Measurements from ENCODE around the gene ART1.

ART1 gene

GRCh38 chr11:3616721-3617460, 28.0 kb upstream of the ART1 start:
- H3K27ac ChIP-seq (ENCODE audit: low read length, poor library complexity, severe bottlenecking): no peak overlapping the region
- no peak overlapping the region for H2AFZ ChIP-seq (ENCODE audit: low read depth, low read length)
- no peak overlapping the region for H3K23ac ChIP-seq (ENCODE audit: low read length in 2 of 2)
- no peak overlapping the region for H2BK12ac ChIP-seq (ENCODE audit: low read length in 2 of 2)
- H3K4me2 ChIP-seq (ENCODE audit: low read length, poor library complexity, severe bottlenecking): no peak overlapping the region
- no peaks in the 10 kb centered on the region for H3K27me3 ChIP-seq (ENCODE audit: control insufficient read depth in 1 of 2, insufficient read depth in 1 of 2, low read length in 2 of 2)
- H2BK15ac ChIP-seq (ENCODE audit: low read depth, poor library complexity, severe bottlenecking): no peak overlapping the region
- H2AK5ac ChIP-seq (ENCODE audit: low read length, severe bottlenecking): no peak overlapping the region
- WGBS: 88% methylated on average over 25 of the region's 25 CpGs
- H3K36me3 ChIP-seq (ENCODE audit: control insufficient read depth in 1 of 2, insufficient read depth in 2 of 2, low read depth in 1 of 2, low read length in 2 of 2): peaks cover 0 to 5% of the 10 kb centered on the region in 2 experiments
- DNase-seq: no peak
- peaks cover 6% of the 10 kb centered on the region for H3K9me3 ChIP-seq (ENCODE audit: control insufficient read depth, low read length)
- H3K18ac ChIP-seq (ENCODE audit: low read depth in 1 of 2, low read length in 2 of 2): no peak overlapping the region
- no peak overlapping the region for H4K8ac ChIP-seq (ENCODE audit: low read length)
- H3K79me1 ChIP-seq (replicated peaks; ENCODE audit: low read length, poor library complexity, severe bottlenecking): no peaks in the 10 kb centered on the region
- H3K14ac ChIP-seq (ENCODE audit: low read length in 2 of 2): no peak overlapping the region
- no peak overlapping the region for H4K91ac ChIP-seq (ENCODE audit: low read length)
- H2BK120ac ChIP-seq (ENCODE audit: low read depth, low read length): no peak overlapping the region
- H3K9ac ChIP-seq (ENCODE audit: low read length): no peak overlapping the region
- peaks cover 16% of the 10 kb centered on the region for H3K4me1 ChIP-seq (ENCODE audit: control insufficient read depth, insufficient read depth, low read depth, low read length)
- H3K4ac ChIP-seq (ENCODE audit: low read depth in 1 of 2, low read length in 2 of 2): no peak overlapping the region
- peak overlapping the region in 1 of 2 experiments; percentile 14 for H3K4me3 ChIP-seq (ENCODE audit: insufficient read depth in 1 of 2, low read depth in 1 of 2, low read length in 2 of 2)
- H2BK5ac ChIP-seq (ENCODE audit: low read depth, low read length, poor library complexity, severe bottlenecking): no peak overlapping the region

- Histone ChIP-seq H3K27me3 (ENCODE audit: control insufficient read depth in 1 of 2, insufficient read depth in 1 of 2, low read length in 2 of 2) (no peaks in the 10 kb centered on the region), H2BK5ac (ENCODE audit: low read depth, low read length, poor library complexity, severe bottlenecking) (no peak overlapping the region), H4K8ac (ENCODE audit: low read length) (no peak overlapping the region), H3K4me3 (ENCODE audit: insufficient read depth in 1 of 2, low read depth in 1 of 2, low read length in 2 of 2) (no peak overlapping the region), H2BK120ac (ENCODE audit: low read depth, low read length) (no peak overlapping the region), H3K4me2 (ENCODE audit: low read length, poor library complexity, severe bottlenecking) (no peak overlapping the region), H3K9me3 (ENCODE audit: control insufficient read depth, low read length) (no peaks in the 10 kb centered on the region), H3K4ac (ENCODE audit: low read depth in 1 of 2, low read length in 2 of 2) (no peak overlapping the region), H3K23ac (ENCODE audit: low read length in 2 of 2) (no peak overlapping the region), H2BK15ac (ENCODE audit: low read depth, poor library complexity, severe bottlenecking) (no peak overlapping the region), H3K36me3 (ENCODE audit: control insufficient read depth in 1 of 2, insufficient read depth in 2 of 2, low read depth in 1 of 2, low read length in 2 of 2) (peaks cover 0 to 5% of the 10 kb centered on the region in 2 experiments), H3K14ac (ENCODE audit: low read length in 2 of 2) (no peak overlapping the region), H2AFZ (ENCODE audit: low read depth, low read length) (no peak overlapping the region), H2BK12ac (ENCODE audit: low read length in 2 of 2) (no peak overlapping the region), H3K79me1 (replicated peaks; ENCODE audit: low read length, poor library complexity, severe bottlenecking) (no peaks in the 10 kb centered on the region), H3K18ac (ENCODE audit: low read depth in 1 of 2, low read length in 2 of 2) (no peak overlapping the region), H2AK5ac (ENCODE audit: low read length, severe bottlenecking) (no peak overlapping the region), H3K27ac (ENCODE audit: low read length, poor library complexity, severe bottlenecking) (no peak overlapping the region), H4K91ac (ENCODE audit: low read length) (no peak overlapping the region), H3K4me1 (ENCODE audit: control insufficient read depth, insufficient read depth, low read depth, low read length) (peaks cover 16% of the 10 kb centered on the region), H3K9ac (ENCODE audit: low read length) (no peak overlapping the region)
- no peak for DNase-seq
- 85% methylated on average over 8 of the region's 8 CpGs for WGBS
Observed at GRCh38 chr11:3617990-3618389, 26.9 kb upstream of the ART1 start.

- Histone ChIP-seq H3K4me2 (ENCODE audit: low read length, poor library complexity, severe bottlenecking) (no peak overlapping the region), H3K14ac (ENCODE audit: low read length in 2 of 2) (no peak overlapping the region), H2AK5ac (ENCODE audit: low read length, severe bottlenecking) (no peak overlapping the region), H3K18ac (ENCODE audit: low read depth in 1 of 2, low read length in 2 of 2) (no peak overlapping the region), H3K23ac (ENCODE audit: low read length in 2 of 2) (no peak overlapping the region), H3K9me3 (ENCODE audit: control insufficient read depth, low read length) (no peaks in the 10 kb centered on the region), H3K4ac (ENCODE audit: low read depth in 1 of 2, low read length in 2 of 2) (no peak overlapping the region), H3K27me3 (ENCODE audit: control insufficient read depth in 1 of 2, insufficient read depth in 1 of 2, low read length in 2 of 2) (no peaks in the 10 kb centered on the region), H3K36me3 (ENCODE audit: control insufficient read depth in 1 of 2, insufficient read depth in 2 of 2, low read depth in 1 of 2, low read length in 2 of 2) (no peaks in the 10 kb centered on the region), H3K4me3 (ENCODE audit: insufficient read depth in 1 of 2, low read depth in 1 of 2, low read length in 2 of 2) (no peak overlapping the region), H4K91ac (ENCODE audit: low read length) (no peak overlapping the region), H4K8ac (ENCODE audit: low read length) (no peak overlapping the region), H2BK12ac (ENCODE audit: low read length in 2 of 2) (no peak overlapping the region), H2BK5ac (ENCODE audit: low read depth, low read length, poor library complexity, severe bottlenecking) (no peak overlapping the region), H2AFZ (ENCODE audit: low read depth, low read length) (no peak overlapping the region), H3K4me1 (ENCODE audit: control insufficient read depth, insufficient read depth, low read depth, low read length) (peaks cover 10% of the 10 kb centered on the region), H3K9ac (ENCODE audit: low read length) (no peak overlapping the region), H2BK120ac (ENCODE audit: low read depth, low read length) (no peak overlapping the region), H2BK15ac (ENCODE audit: low read depth, poor library complexity, severe bottlenecking) (no peak overlapping the region), H3K79me1 (replicated peaks; ENCODE audit: low read length, poor library complexity, severe bottlenecking) (no peaks in the 10 kb centered on the region), H3K27ac (ENCODE audit: low read length, poor library complexity, severe bottlenecking) (no peak overlapping the region)
- 75% methylated on average over 4 of the region's 4 CpGs for WGBS
- no peak for DNase-seq
Observed at GRCh38 chr11:3622521-3622920, 22.4 kb upstream of the ART1 start.

GRCh38 chr11:3623121-3623520, 21.8 kb upstream of the ART1 start:
- WGBS: 91% methylated on average over 5 of the region's 5 CpGs
- Histone ChIP-seq H3K4ac (ENCODE audit: low read depth in 1 of 2, low read length in 2 of 2) (no peak overlapping the region), H3K36me3 (ENCODE audit: control insufficient read depth in 1 of 2, insufficient read depth in 2 of 2, low read depth in 1 of 2, low read length in 2 of 2) (no peaks in the 10 kb centered on the region), H3K27ac (ENCODE audit: low read length, poor library complexity, severe bottlenecking) (no peak overlapping the region), H4K8ac (ENCODE audit: low read length) (no peak overlapping the region), H3K4me3 (ENCODE audit: insufficient read depth in 1 of 2, low read depth in 1 of 2, low read length in 2 of 2) (no peak overlapping the region), H2BK12ac (ENCODE audit: low read length in 2 of 2) (no peak overlapping the region), H2AK5ac (ENCODE audit: low read length, severe bottlenecking) (no peak overlapping the region), H2AFZ (ENCODE audit: low read depth, low read length) (no peak overlapping the region), H3K79me1 (replicated peaks; ENCODE audit: low read length, poor library complexity, severe bottlenecking) (no peaks in the 10 kb centered on the region), H3K18ac (ENCODE audit: low read depth in 1 of 2, low read length in 2 of 2) (no peak overlapping the region), H2BK120ac (ENCODE audit: low read depth, low read length) (no peak overlapping the region), H3K27me3 (ENCODE audit: control insufficient read depth in 1 of 2, insufficient read depth in 1 of 2, low read length in 2 of 2) (no peaks in the 10 kb centered on the region), H2BK15ac (ENCODE audit: low read depth, poor library complexity, severe bottlenecking) (no peak overlapping the region), H3K4me2 (ENCODE audit: low read length, poor library complexity, severe bottlenecking) (no peak overlapping the region), H3K23ac (ENCODE audit: low read length in 2 of 2) (no peak overlapping the region), H3K9me3 (ENCODE audit: control insufficient read depth, low read length) (no peaks in the 10 kb centered on the region), H4K91ac (ENCODE audit: low read length) (no peak overlapping the region), H3K14ac (ENCODE audit: low read length in 2 of 2) (no peak overlapping the region), H3K4me1 (ENCODE audit: control insufficient read depth, insufficient read depth, low read depth, low read length) (peaks cover 10% of the 10 kb centered on the region), H2BK5ac (ENCODE audit: low read depth, low read length, poor library complexity, severe bottlenecking) (no peak overlapping the region), H3K9ac (ENCODE audit: low read length) (no peak overlapping the region)
- DNase-seq: no peak

All from mesenchymal stem cell (in vitro differentiated cells and primary cell).